ENCODE measurements around the gene USP13. TPM values are rescaled to one million over a fixed set of nuclear protein-coding genes. Genes with fewer than 3 reads are reported as not detected.

USP13 gene
- total RNA-seq, 1 donor from 2014 or later, result 11.5 TPM

GRCh38 chr3:179606534-179607085, 46.2 kb upstream of the USP13 start:
- Histone ChIP-seq H3K36me3 (no peaks in the 10 kb centered on the region), H3K4me3 (no peak overlapping the region), H3K4me1 (peaks cover 25% of the 10 kb centered on the region), H3K9me3 (no peaks in the 10 kb centered on the region), H3K27ac (no peak overlapping the region), H3K27me3 (no peaks in the 10 kb centered on the region)
- no peak for DNase-seq (ENCODE audit: extremely low spot score in 2 of 2)
- TF ChIP-seq POLR2A (IDR thresholded peaks at IDR 0.05) (no peak), POLR2AphosphoS5 (IDR thresholded peaks at IDR 0.05; ENCODE audit: insufficient read depth in 1 of 2, low read depth in 1 of 2) (no peak)
- TF ChIP-seq, protein P1, sequence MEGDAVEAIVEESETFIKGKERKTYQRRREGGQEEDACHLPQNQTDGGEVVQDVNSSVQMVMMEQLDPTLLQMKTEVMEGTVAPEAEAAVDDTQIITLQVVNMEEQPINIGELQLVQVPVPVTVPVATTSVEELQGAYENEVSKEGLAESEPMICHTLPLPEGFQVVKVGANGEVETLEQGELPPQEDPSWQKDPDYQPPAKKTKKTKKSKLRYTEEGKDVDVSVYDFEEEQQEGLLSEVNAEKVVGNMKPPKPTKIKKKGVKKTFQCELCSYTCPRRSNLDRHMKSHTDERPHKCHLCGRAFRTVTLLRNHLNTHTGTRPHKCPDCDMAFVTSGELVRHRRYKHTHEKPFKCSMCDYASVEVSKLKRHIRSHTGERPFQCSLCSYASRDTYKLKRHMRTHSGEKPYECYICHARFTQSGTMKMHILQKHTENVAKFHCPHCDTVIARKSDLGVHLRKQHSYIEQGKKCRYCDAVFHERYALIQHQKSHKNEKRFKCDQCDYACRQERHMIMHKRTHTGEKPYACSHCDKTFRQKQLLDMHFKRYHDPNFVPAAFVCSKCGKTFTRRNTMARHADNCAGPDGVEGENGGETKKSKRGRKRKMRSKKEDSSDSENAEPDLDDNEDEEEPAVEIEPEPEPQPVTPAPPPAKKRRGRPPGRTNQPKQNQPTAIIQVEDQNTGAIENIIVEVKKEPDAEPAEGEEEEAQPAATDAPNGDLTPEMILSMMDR (IDR thresholded peaks at IDR 0.05), result no peak
- intact Hi-C loops (cut with DNase I), result no loop called here

DNA sequence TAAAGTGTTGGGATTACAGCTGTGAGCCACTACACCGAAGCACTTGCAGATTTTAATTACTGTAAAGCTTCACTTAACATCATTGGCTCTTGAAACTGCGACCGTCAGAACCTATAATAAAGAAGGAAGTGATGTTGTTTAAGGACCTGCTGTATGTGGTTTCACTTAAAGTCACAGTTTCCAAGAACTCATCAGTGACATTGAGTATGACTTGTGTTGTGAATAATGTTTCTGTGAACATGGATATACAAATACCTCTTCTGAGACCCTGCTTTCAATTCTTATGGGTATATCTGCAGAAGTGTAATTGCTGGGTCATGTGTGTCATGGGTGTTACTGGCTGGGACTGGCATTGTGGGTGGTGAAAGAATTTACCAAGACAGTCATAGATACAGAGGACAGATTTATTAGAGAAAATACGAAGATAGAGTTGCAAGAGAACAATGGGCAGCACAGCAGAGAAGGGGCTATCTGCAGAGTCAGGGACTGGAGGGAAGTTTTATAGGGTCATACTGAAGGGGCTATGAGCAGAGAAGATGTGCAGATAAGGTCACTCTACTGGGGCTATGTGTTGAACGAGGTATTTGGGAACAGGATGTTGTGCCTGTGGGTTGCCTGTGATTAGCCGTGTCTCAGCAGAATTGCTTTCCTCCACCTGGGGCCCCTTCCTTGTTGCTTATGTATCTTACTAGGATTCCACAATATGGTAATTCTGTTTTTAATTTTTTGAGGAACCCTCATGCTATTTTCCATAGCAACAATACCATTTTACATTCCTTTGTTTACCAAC, 43.7 kb upstream of the USP13 start:
- no peak overlapping the region for H3K27ac ChIP-seq
- no peak overlapping the region for H3K4me3 ChIP-seq
- no peaks in the 10 kb centered on the region for H3K9me3 ChIP-seq
- intact Hi-C loops (cut with DNase I), result no loop called here
- H3K36me3 ChIP-seq, result no peaks in the 10 kb centered on the region
- TF ChIP-seq POLR2A (IDR thresholded peaks at IDR 0.05) (no peak), POLR2AphosphoS5 (IDR thresholded peaks at IDR 0.05; ENCODE audit: insufficient read depth in 1 of 2, low read depth in 1 of 2) (no peak)
- TF ChIP-seq, protein P1 (IDR thresholded peaks at IDR 0.05), result no peak
- no peak for DNase-seq (ENCODE audit: extremely low spot score in 2 of 2)
- H3K27me3 ChIP-seq, result no peaks in the 10 kb centered on the region
- H3K4me1 ChIP-seq, result peaks cover 11% of the 10 kb centered on the region

- DNase-seq (ENCODE audit: extremely low spot score in 2 of 2), result no peak
- no peak overlapping the region for H3K4me3 ChIP-seq
- H3K36me3 ChIP-seq, result no peaks in the 10 kb centered on the region
- intact Hi-C loops (cut with DNase I), result no loop called here
- H3K27ac ChIP-seq, result no peak overlapping the region
- TF ChIP-seq POLR2A (IDR thresholded peaks at IDR 0.05) (no peak), POLR2AphosphoS5 (IDR thresholded peaks at IDR 0.05; ENCODE audit: insufficient read depth in 1 of 2, low read depth in 1 of 2) (no peak)
- TF ChIP-seq, protein P1 (IDR thresholded peaks at IDR 0.05), result no peak
- no peaks in the 10 kb centered on the region for H3K27me3 ChIP-seq
- no peaks in the 10 kb centered on the region for H3K9me3 ChIP-seq
- H3K4me1 ChIP-seq, result peaks cover 11% of the 10 kb centered on the region
Measured at GRCh38 chr3:179610066-179610465, 42.8 kb upstream of the USP13 start.

DNA sequence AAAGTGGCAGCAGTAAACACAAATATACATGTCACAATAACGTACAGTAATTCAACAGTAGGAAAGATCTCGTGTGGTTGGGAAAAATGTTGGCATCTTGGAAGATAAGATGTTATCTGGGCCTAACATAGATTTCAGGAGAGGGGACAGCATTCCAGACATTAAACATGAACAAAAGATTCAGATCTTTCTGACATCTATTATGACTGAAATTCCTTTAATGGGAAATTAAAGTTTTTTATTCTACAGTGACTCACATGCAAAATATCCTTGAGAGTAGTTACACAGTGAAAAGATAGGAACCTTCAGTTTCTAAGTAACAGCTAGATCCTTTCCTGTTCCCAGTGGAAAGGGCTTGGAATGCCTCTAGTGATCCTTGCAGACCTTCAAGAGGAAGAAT, 39.0 kb upstream of the USP13 start:
- Histone ChIP-seq H3K27me3 (no peaks in the 10 kb centered on the region), H3K9me3 (no peaks in the 10 kb centered on the region), H3K36me3 (peaks cover 0 to 12% of the 10 kb centered on the region in 2 donors), H3K4me1 (no peaks in the 10 kb centered on the region), H3K27ac (no peak overlapping the region), H3K4me3 (no peak overlapping the region)
- TF ChIP-seq POLR2AphosphoS5 (IDR thresholded peaks at IDR 0.05; ENCODE audit: insufficient read depth in 1 of 2, low read depth in 1 of 2) (no peak), POLR2A (IDR thresholded peaks at IDR 0.05) (no peak)
- TF ChIP-seq, protein P1 (IDR thresholded peaks at IDR 0.05), result no peak
- intact Hi-C loops (cut with DNase I), result no loop called here
- DNase-seq (ENCODE audit: extremely low spot score in 2 of 2), result no peak
